ENCODE measurements around the gene DZANK1.

- TF ChIP-seq CTCF (IDR thresholded peaks at IDR 0.05; ENCODE audit: poor library complexity, severe bottlenecking) = no peak
- peak; percentile 87 for TF ChIP-seq MXI1 (conservative IDR thresholded peaks at IDR 0.05; ENCODE audit: poor library complexity, severe bottlenecking)
- TF ChIP-seq RAD21 (conservative IDR thresholded peaks at IDR 0.05) = peak; percentile 30
Measured at GRCh38 chr20:18507218-18508191, 40.7 kb upstream of the DZANK1 start, which contains the start of gene SEC23B.
